NB4 (cell line): ENCODE results near the gene EXOC6.

Experiments used
- CTCF ChIP-seq: IDR thresholded peaks from one replicate; pipeline ENCODE4 v1.5.1; 2012; ENCODE audit warnings: low read depth, low read length
- POLR2A ChIP-seq: IDR thresholded peaks from 2 replicates; pipeline ENCODE4 v1.6.1; 2011; ENCODE audit warnings: mild to moderate bottlenecking; ENCODE audit not compliant: insufficient read length; ENCODE audit errors: extremely low read depth

DNA sequence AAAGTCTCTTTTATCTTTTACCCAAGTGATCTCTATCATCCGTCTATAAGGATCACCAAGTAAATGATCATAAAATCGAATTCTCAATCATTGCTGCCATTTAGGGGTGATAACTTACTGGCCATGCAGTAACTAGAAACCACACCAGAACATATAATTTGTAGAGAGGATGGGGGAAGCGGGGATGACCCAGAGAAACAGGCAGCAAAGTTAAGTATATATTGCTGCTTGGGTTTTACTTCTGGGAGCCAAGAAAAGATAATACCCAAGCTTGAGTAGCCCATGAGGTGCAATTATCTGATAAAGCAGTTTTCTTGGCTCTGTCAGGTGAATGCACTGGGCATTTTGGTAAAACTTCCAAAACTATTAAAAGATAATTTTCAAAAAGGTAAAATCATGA lies 18.9 kb downstream of the EXOC6 start:
- no peak for TF ChIP-seq CTCF
- TF ChIP-seq POLR2A = no peak
